Measurements from ENCODE around the gene MTMR2. TPM values are rescaled to one million over a fixed set of nuclear protein-coding genes. Genes with fewer than 3 reads are reported as not detected.

Gene MTMR2
- total and polyA plus RNA-seq, 2 of the 13 experiments (the other 11 are each of a cell fraction or from before 2014, with no cell fraction given) = 12.7 to 22.3 TPM

- TF ChIP-seq ZUFSP (CRISPR knock-in tag; IDR thresholded peaks at IDR 0.05; ENCODE audit: borderline replicate concordance) = no peak
- no peak for TF ChIP-seq ZNF720 (CRISPR knock-in tag; IDR thresholded peaks at IDR 0.05)
- 0 out of 2 replicates have a peak, but pooled peaks have one; percentile 28 for TF ChIP-seq ZNF550 (CRISPR knock-in tag; IDR thresholded peaks at IDR 0.05; ENCODE audit: borderline replicate concordance)
- no peak for TF ChIP-seq ZNF337 (CRISPR knock-in tag; IDR thresholded peaks at IDR 0.05; ENCODE audit: borderline replicate concordance, low read depth)
- TF ChIP-seq ZBTB10 (CRISPR knock-in tag; IDR thresholded peaks at IDR 0.05; ENCODE audit: borderline replicate concordance) = peak; percentile 71; the same call in 1 of the 2 replicates
- TF ChIP-seq ZNF280B (CRISPR knock-in tag; IDR thresholded peaks at IDR 0.05; ENCODE audit: borderline replicate concordance) = peak; percentile 90; the same call in 1 of the 2 replicates
- TF ChIP-seq NFKB2 (CRISPR knock-in tag; IDR thresholded peaks at IDR 0.05; ENCODE audit: borderline replicate concordance) = peak; percentile 83; the same call in 1 of the 2 replicates
- TF ChIP-seq POGZ (CRISPR knock-in tag; IDR thresholded peaks at IDR 0.05) = peak; percentile 90
- TF ChIP-seq ZNF407 (CRISPR knock-in tag; IDR thresholded peaks at IDR 0.05; ENCODE audit: not compliant biosample characterization) = peak; percentile 95
- TF ChIP-seq PITX1 (CRISPR knock-in tag; IDR thresholded peaks at IDR 0.05) = peak; percentile 75
Measured at GRCh38 chr11:95923728-95924413, at the start of gene MTMR2 (continued).

Measured in HepG2 (cell line).